Liver (tissue), 9 donors: ENCODE data around the gene TRIM71. TPM values are rescaled to one million over a fixed set of nuclear protein-coding genes. Genes with fewer than 3 reads are reported as not detected.

Source experiments
- DNase-seq: peaks from one replicate; pipeline ENCODE4 v3.0.0-alpha.2; 2017; ENCODE audit warnings: low spot score
- H3K27ac ChIP-seq, 2 donors: one replicate each; pipeline ENCODE4 v1.7.0; 2013; ENCODE audit warnings: inconsistent platforms in 2 of 2, low read length in 2 of 2, control low read depth in 1 of 2, low read depth in 1 of 2, mild to moderate bottlenecking in 1 of 2
- H3K27me3 ChIP-seq, 4 donors: one replicate each; pipeline versions ENCODE4 v1.6.1 to v1.7.0; 2013; ENCODE audit warnings: low read length in 3 of 4, inconsistent platforms in 1 of 4, mild to moderate bottlenecking in 1 of 4, moderate library complexity in 1 of 4; ENCODE audit not compliant: control insufficient read depth in 4 of 4, insufficient read depth in 4 of 4
- H3K36me3 ChIP-seq, 4 donors: one replicate each; pipeline versions ENCODE4 v1.6.1 to v1.7.0; 2013; ENCODE audit warnings: low read length in 3 of 4, mild to moderate bottlenecking in 3 of 4, low read depth in 1 of 4, moderate library complexity in 1 of 4; ENCODE audit not compliant: control insufficient read depth in 4 of 4, insufficient read depth in 3 of 4
- H3K4me1 ChIP-seq, 4 donors: one replicate each; pipeline versions ENCODE4 v1.6.1 to v1.7.0; 2013; ENCODE audit warnings: low read length in 3 of 4, mild to moderate bottlenecking in 3 of 4, moderate library complexity in 1 of 4; ENCODE audit not compliant: control insufficient read depth in 4 of 4, insufficient read depth in 4 of 4
- H3K4me3 ChIP-seq, 3 donors: one replicate each; pipeline versions ENCODE4 v1.6.1 to v1.7.0; 2013; ENCODE audit warnings: low read length in 3 of 3, control low read depth in 1 of 3, low read depth in 1 of 3, mild to moderate bottlenecking in 1 of 3
- H3K9ac ChIP-seq, 2 donors: one replicate each; pipeline ENCODE4 v1.7.0; 2013; ENCODE audit warnings: low read length in 2 of 2, mild to moderate bottlenecking in 2 of 2, moderate library complexity in 2 of 2, control low read depth in 1 of 2, low read depth in 1 of 2
- H3K9me3 ChIP-seq, 4 donors: one replicate each; pipeline versions ENCODE4 v1.6.1 to v1.7.0; 2013; ENCODE audit warnings: low read length in 3 of 4; ENCODE audit not compliant: control insufficient read depth in 4 of 4
- CTCF ChIP-seq: fragments of 150-350 bp; IDR thresholded peaks from 2 replicates; pipeline ENCODE4 v1.5.1; 2017; ENCODE audit warnings: improper control_type of control experiment, low read depth, low read length; ENCODE audit not compliant: missing input control
- EGR1 ChIP-seq, 2 donors: IDR thresholded peaks; 2 replicates each; pipeline ENCODE4 v1.6.1; 2016 to 2018; ENCODE audit warnings: antibody characterized with exemption in 2 of 2, low read depth in 2 of 2
- FOXA1 ChIP-seq: IDR thresholded peaks from 2 replicates; pipeline ENCODE4 v1.6.1; 2016; ENCODE audit warnings: antibody characterized with exemption
- FOXA2 ChIP-seq: IDR thresholded peaks from 2 replicates; pipeline ENCODE4 v1.6.1; 2016; ENCODE audit warnings: antibody characterized with exemption
- GABPA ChIP-seq, 2 donors: IDR thresholded peaks in 1 of 2; conservative IDR thresholded peaks in 1 of 2; 2 replicates each; pipeline ENCODE4 v1.6.1; 2016; ENCODE audit warnings: antibody characterized with exemption in 2 of 2, mild to moderate bottlenecking in 1 of 2, moderate library complexity in 1 of 2
- HNF4A ChIP-seq, 2 donors: conservative IDR thresholded peaks; 2 replicates each; pipeline ENCODE4 v1.6.1; 2016; ENCODE audit warnings: antibody characterized with exemption in 2 of 2, mild to moderate bottlenecking in 2 of 2
- HNF4G ChIP-seq: IDR thresholded peaks from 2 replicates; pipeline ENCODE4 v1.6.1; 2016; ENCODE audit warnings: antibody characterized with exemption
- JUND ChIP-seq, 2 donors: IDR thresholded peaks; 2 replicates each; pipeline ENCODE4 v1.6.1; 2016; ENCODE audit warnings: antibody characterized with exemption in 2 of 2
- MAX ChIP-seq: IDR thresholded peaks from 2 replicates; pipeline ENCODE4 v1.6.1; 2016; ENCODE audit warnings: antibody characterized with exemption
- NR2F2 ChIP-seq: IDR thresholded peaks from 2 replicates; pipeline ENCODE4 v1.6.1; 2016; ENCODE audit warnings: antibody characterized with exemption
- RAD21 ChIP-seq, 2 donors: IDR thresholded peaks; 2 replicates each; pipeline ENCODE4 v1.6.1; 2016; ENCODE audit warnings: antibody characterized with exemption in 2 of 2, mild to moderate bottlenecking in 2 of 2
- REST ChIP-seq: IDR thresholded peaks from 2 replicates; pipeline ENCODE4 v1.6.1; 2016; ENCODE audit warnings: antibody characterized with exemption, mild to moderate bottlenecking
- RXRA ChIP-seq, 2 donors: IDR thresholded peaks; 2 replicates each; pipeline ENCODE4 v1.6.1; 2017 to 2018; ENCODE audit warnings: antibody characterized with exemption in 2 of 2, mild to moderate bottlenecking in 1 of 2
- SP1 ChIP-seq: IDR thresholded peaks from 2 replicates; pipeline ENCODE4 v1.6.1; 2018; ENCODE audit warnings: antibody characterized with exemption, mild to moderate bottlenecking
- TAF1 ChIP-seq: conservative IDR thresholded peaks from 2 replicates; pipeline ENCODE4 v1.6.1; 2016; ENCODE audit warnings: antibody characterized with exemption, mild to moderate bottlenecking
- YY1 ChIP-seq: IDR thresholded peaks from 2 replicates; pipeline ENCODE4 v1.6.1; 2016; ENCODE audit warnings: antibody characterized with exemption, mild to moderate bottlenecking
- ZBTB33 ChIP-seq: IDR thresholded peaks from 2 replicates; pipeline ENCODE4 v1.6.1; 2016; ENCODE audit warnings: antibody characterized with exemption
- WGBS: extraction: QIAGEN DNeasy Blood & Tissue Kit; methylation state at CpG from one replicate; pipeline ENCODE4 v1.1.7; 2013; 5-methylcytosine and 5-hydroxymethylcytosine counted together
- polyA plus RNA-seq, 2 donors: library from polyadenylated mRNA; stranded (reverse) in 1 of 2; unstranded in 1 of 2; fragments of 200-250 nt in 1 of 2; fragments of >200 nt in 1 of 2; fragmentation: Nextera tagmentation in 1 of 2; extraction: Ambion mirVana in 1 of 2; gene quantifications; one replicate each; pipeline versions ENCODE4 v1.2.1 to v1.2.3, GENCODE V29; 2013 to 2015
- total RNA-seq, 2 donors: library from RNA; depleted of rRNA; stranded (reverse); fragments of >200 nt; gene quantifications; one replicate each; pipeline ENCODE4 v1.2.3, GENCODE V29; 2014
- TF ChIP-seq, protein P1 (sequence below): IDR thresholded peaks from 2 replicates; pipeline ENCODE4 v1.6.1; 2016; ENCODE audit warnings: antibody characterized with exemption
- donor health status: healthy.
- donor health status: healthy.
- donor health status: healthy.
- donor health status: healthy.
- donor health status: healthy.

The TRIM71 gene
- total and polyA plus RNA-seq, 4 donors: under 0.01 to 9.1 TPM; not detected in 2

DNA sequence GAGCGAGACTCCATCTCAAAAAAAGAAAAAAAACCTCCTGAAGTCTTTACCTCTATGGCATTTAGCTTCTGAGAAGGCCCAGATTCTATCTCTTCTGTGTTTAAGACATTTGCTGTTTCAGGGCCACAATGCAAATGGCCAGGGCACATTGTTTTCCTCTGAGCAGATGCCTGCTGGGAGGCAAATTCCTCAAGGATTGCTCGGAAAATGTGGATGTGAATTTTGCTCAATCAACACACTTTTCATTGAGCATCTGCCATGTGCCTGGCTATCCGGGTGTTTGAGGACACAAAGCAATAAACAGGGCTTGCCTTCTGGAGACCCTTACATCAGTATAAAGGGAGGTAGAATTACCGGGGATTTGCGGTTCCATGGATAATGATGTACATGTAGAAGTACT, 20.0 kb downstream of the TRIM71 start:
- Histone ChIP-seq H3K4me3 (no peak overlapping the region), H3K36me3 (no peaks in the 10 kb centered on the region), H3K27ac (no peak overlapping the region), H3K9me3 (no peaks in the 10 kb centered on the region), H3K9ac (no peak overlapping the region), H3K27me3 (peaks cover 0 to 2% (median 0%) of the 10 kb centered on the region in 4 donors), H3K4me1 (peaks cover 0 to 6% (median 4%) of the 10 kb centered on the region in 4 donors)
- DNase-seq: no peak
- 92% methylated on average over 5 of the region's 5 CpGs for WGBS
- TF ChIP-seq RAD21 (IDR thresholded peaks at IDR 0.05) (no peak), MAX (no peak), YY1 (no peak), HNF4A (conservative IDR thresholded peaks at IDR 0.05) (no peak), EGR1 (IDR thresholded peaks at IDR 0.05; ENCODE audit: low read depth in 2 of 2) (no peak), GABPA (IDR thresholded peaks at IDR 0.05 in 1 of 2, conservative IDR thresholded peaks at IDR 0.05 in 1 of 2) (no peak), HNF4G (no peak), FOXA2 (no peak), RXRA (IDR thresholded peaks at IDR 0.05) (no peak), FOXA1 (no peak), SP1 (no peak)
- TF ChIP-seq, protein P1, sequence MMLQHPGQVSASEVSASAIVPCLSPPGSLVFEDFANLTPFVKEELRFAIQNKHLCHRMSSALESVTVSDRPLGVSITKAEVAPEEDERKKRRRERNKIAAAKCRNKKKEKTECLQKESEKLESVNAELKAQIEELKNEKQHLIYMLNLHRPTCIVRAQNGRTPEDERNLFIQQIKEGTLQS: no peak

GRCh38 chr3:32839714-32840085, 21.9 kb downstream of the TRIM71 start:
- WGBS: 35% methylated on average over 4 of the region's 4 CpGs
- no peak for TF ChIP-seq GABPA (IDR thresholded peaks at IDR 0.05 in 1 of 2, conservative IDR thresholded peaks at IDR 0.05 in 1 of 2)
- TF ChIP-seq, protein P1: no peak
- TF ChIP-seq CTCF: no peak
- no peak for TF ChIP-seq FOXA1
- TF ChIP-seq RXRA (IDR thresholded peaks at IDR 0.05): no peak
- TF ChIP-seq TAF1: no peak
- TF ChIP-seq JUND (IDR thresholded peaks at IDR 0.05): no peak
- TF ChIP-seq RAD21 (IDR thresholded peaks at IDR 0.05): no peak
- TF ChIP-seq FOXA2: no peak
- no peak for TF ChIP-seq MAX
- no peak for TF ChIP-seq YY1
- no peak for TF ChIP-seq ZBTB33
- no peak for TF ChIP-seq EGR1 (IDR thresholded peaks at IDR 0.05; ENCODE audit: low read depth in 2 of 2)
- no peak for TF ChIP-seq REST
- no peak for TF ChIP-seq NR2F2
- TF ChIP-seq HNF4A (conservative IDR thresholded peaks at IDR 0.05): no peak
- no peak overlapping the region for H3K4me3 ChIP-seq
- H3K27me3 ChIP-seq: peaks cover 0 to 2% (median 0%) of the 10 kb centered on the region in 4 donors
- no peak overlapping the region for H3K9ac ChIP-seq
- no peaks in the 10 kb centered on the region for H3K9me3 ChIP-seq
- no peaks in the 10 kb centered on the region for H3K36me3 ChIP-seq
- H3K27ac ChIP-seq: no peak overlapping the region
- DNase-seq: no peak
- H3K4me1 ChIP-seq: peaks cover 0 to 6% (median 4%) of the 10 kb centered on the region in 4 donors
